HepG2 (cell line): ENCODE data around the gene SLC5A6. TPM values are rescaled to one million over a fixed set of nuclear protein-coding genes. Genes with fewer than 3 reads are reported as not detected.

Experiments
- BRD4 ChIP-seq: sonication (generic); formaldehyde crosslinking; IDR thresholded peaks from 2 replicates; pipeline ENCODE4 v1.4.0; 2020; ENCODE audit warnings: missing genetic modification reagents
- GABPA ChIP-seq, 2 experiments: IDR thresholded peaks; 2 replicates each; pipeline ENCODE4 v1.6.1; 2011 to 2016; ENCODE audit warnings: low read depth in 2 of 2, low read length in 1 of 2, missing biosample characterization in 1 of 2, missing genetic modification characterization in 1 of 2
- HES4 ChIP-seq: sonication (generic); formaldehyde crosslinking; IDR thresholded peaks from 2 replicates; pipeline ENCODE4 v1.9.0; 2021; ENCODE audit warnings: mild to moderate bottlenecking, missing genetic modification reagents, borderline replicate concordance
- IRX3 ChIP-seq: sonication (generic); formaldehyde crosslinking; IDR thresholded peaks from 2 replicates; pipeline ENCODE4 v1.8.1; 2023; ENCODE audit warnings: mild to moderate bottlenecking, low read depth, missing genetic modification reagents, borderline replicate concordance
- MAFK ChIP-seq, 2 experiments: IDR thresholded peaks in 1 of 2; conservative IDR thresholded peaks in 1 of 2; 2 replicates each; pipeline ENCODE4 v1.6.1; 2011; ENCODE audit warnings: improper control_type of control experiment in 2 of 2, low read length in 2 of 2
- RBAK ChIP-seq: sonication (generic); formaldehyde crosslinking; IDR thresholded peaks from 2 replicates; pipeline ENCODE4 v1.5.1; 2020; ENCODE audit warnings: mild to moderate bottlenecking, missing genetic modification reagents
- RORA ChIP-seq: sonication (generic); formaldehyde crosslinking; IDR thresholded peaks from 2 replicates; pipeline ENCODE4 v1.5.0; 2020; ENCODE audit warnings: mild to moderate bottlenecking, missing genetic modification reagents, moderate library complexity
- ZBTB38 ChIP-seq: sonication (generic); formaldehyde crosslinking; IDR thresholded peaks from 2 replicates; pipeline ENCODE4 v1.5.1; 2020; ENCODE audit warnings: mild to moderate bottlenecking, missing genetic modification reagents
- ZNF296 ChIP-seq: sonication (generic); formaldehyde crosslinking; conservative IDR thresholded peaks from 2 replicates; pipeline ENCODE4 v1.5.0; 2020; ENCODE audit warnings: mild to moderate bottlenecking, missing genetic modification reagents
- ZNF367 ChIP-seq: sonication (generic); formaldehyde crosslinking; IDR thresholded peaks from 2 replicates; pipeline ENCODE4 v1.4.0; 2020; ENCODE audit warnings: missing genetic modification reagents, borderline replicate concordance
- ZNF547 ChIP-seq: sonication (generic); formaldehyde crosslinking; IDR thresholded peaks from 2 replicates; pipeline ENCODE4 v1.5.1; 2020; ENCODE audit warnings: mild to moderate bottlenecking, missing genetic modification reagents
- ZNF567 ChIP-seq: sonication (generic); formaldehyde crosslinking; IDR thresholded peaks from 2 replicates; pipeline ENCODE4 v1.8.1; 2023; ENCODE audit warnings: mild to moderate bottlenecking, missing genetic modification reagents, borderline replicate concordance
- ZNF7 ChIP-seq: IDR thresholded peaks from 2 replicates; pipeline ENCODE4 v1.6.1; 2016; ENCODE audit warnings: missing biosample characterization, missing genetic modification reagents
- ZNF724P ChIP-seq: sonication (generic); formaldehyde crosslinking; IDR thresholded peaks from 2 replicates; pipeline ENCODE4 v1.8.0; 2022; ENCODE audit warnings: missing genetic modification reagents, borderline replicate concordance
- ZNF83 ChIP-seq: sonication (generic); formaldehyde crosslinking; IDR thresholded peaks from 2 replicates; pipeline ENCODE4 v1.4.0; 2020; ENCODE audit warnings: missing genetic modification reagents, mild to moderate bottlenecking, borderline replicate concordance
- polyA plus RNA-seq, 8 experiments: library from polyadenylated mRNA; depleted of rRNA in 3 of 8; stranded (reverse) in 7 of 8; unstranded in 1 of 8; fragments of >200 nt; fragmentation: Illumina TruSeq in 4 of 8; extraction: Trizol in 4 of 8; gene quantifications; 2 replicates each; pipeline versions ENCODE4 v1.2.1 to v1.2.3, GENCODE V29; 2011 to 2016; ENCODE audit warnings: low read depth in 4 of 8, missing spikeins in 1 of 8, mixed read lengths in 1 of 8; ENCODE audit not compliant: insufficient read depth in 1 of 8
- total RNA-seq, 5 experiments: library from RNA; depleted of rRNA; stranded (reverse); fragments of >200 nt; fragmentation: Illumina TruSeq; extraction: Trizol; gene quantifications; 2 replicates each; pipeline ENCODE4 v1.2.3, GENCODE V29; 2016; ENCODE audit warnings: low read depth in 1 of 5
- TF ChIP-seq, protein P1 (sequence below), 2 experiments: sonication (generic) in 1 of 2; formaldehyde crosslinking in 1 of 2; IDR thresholded peaks; 2 replicates each; pipeline versions ENCODE4 v1.4.0 to v1.6.1; 2018 to 2020; ENCODE audit warnings: missing genetic modification reagents in 2 of 2, borderline replicate concordance in 1 of 2, low read depth in 1 of 2, mild to moderate bottlenecking in 1 of 2, missing biosample characterization in 1 of 2
- TF ChIP-seq, protein P2 (sequence below): sonication (generic); formaldehyde crosslinking; IDR thresholded peaks from 2 replicates; pipeline ENCODE4 v1.5.0; 2020; ENCODE audit warnings: missing genetic modification reagents

Gene SLC5A6
- total and polyA plus RNA-seq, 2 of the 13 experiments (the other 11 are each of a cell fraction or from before 2014, with no cell fraction given), result 135 to 417 TPM

DNA sequence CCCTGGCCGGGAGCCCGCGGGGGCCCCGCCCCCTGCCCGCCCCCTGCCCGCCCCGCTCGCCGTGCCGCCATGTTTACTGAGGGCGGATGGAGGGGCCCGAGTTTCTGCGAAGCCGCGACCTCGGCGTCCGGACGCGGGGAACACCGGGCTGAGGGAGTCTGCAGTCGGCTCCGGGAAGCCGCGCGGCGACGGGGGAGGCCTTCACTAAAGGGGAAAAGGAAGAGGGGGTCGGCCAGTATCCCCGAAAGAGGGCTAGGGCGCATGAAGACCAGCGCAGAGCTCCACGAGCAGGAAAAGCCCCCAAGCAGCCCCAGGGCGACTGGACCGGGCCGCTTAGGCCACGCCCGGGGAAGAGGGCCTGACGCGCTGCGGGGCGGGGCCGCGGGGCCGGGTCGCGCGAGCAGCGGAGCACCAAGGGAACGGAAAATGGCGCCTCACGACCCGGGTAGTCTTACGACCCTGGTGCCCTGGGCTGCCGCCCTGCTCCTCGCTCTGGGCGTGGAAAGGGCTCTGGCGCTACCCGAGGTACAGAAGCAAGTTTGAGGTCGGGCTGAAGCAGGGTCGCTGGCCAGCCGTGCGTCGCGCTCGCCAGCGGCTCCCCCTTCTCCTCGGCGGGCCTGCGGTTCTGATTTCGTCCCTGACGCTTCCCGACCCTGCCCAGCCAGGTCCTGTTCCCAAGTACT is at the start of gene SLC5A6, which contains the start of gene ATRAID (continued):
- TF ChIP-seq, protein P1, sequence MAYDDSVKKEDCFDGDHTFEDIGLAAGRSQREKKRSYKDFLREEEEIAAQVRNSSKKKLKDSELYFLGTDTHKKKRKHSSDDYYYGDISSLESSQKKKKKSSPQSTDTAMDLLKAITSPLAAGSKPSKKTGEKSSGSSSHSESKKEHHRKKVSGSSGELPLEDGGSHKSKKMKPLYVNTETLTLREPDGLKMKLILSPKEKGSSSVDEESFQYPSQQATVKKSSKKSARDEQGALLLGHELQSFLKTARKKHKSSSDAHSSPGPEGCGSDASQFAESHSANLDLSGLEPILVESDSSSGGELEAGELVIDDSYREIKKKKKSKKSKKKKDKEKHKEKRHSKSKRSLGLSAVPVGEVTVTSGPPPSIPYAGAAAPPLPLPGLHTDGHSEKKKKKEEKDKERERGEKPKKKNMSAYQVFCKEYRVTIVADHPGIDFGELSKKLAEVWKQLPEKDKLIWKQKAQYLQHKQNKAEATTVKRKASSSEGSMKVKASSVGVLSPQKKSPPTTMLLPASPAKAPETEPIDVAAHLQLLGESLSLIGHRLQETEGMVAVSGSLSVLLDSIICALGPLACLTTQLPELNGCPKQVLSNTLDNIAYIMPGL (CRISPR knock-in tag; IDR thresholded peaks at IDR 0.05; ENCODE audit: borderline replicate concordance in 1 of 2, low read depth in 1 of 2), result peak; percentile 91 to 95
- TF ChIP-seq ZNF367 (CRISPR knock-in tag) (0 out of 2 replicates have a peak, but pooled peaks have one; percentile 19), ZNF296 (CRISPR knock-in tag) (no peak; the same call in 1 of the 2 replicates), ZNF83 (CRISPR knock-in tag) (no peak; the same call in none of the 2 replicates), ZNF567 (CRISPR knock-in tag) (peak; percentile 48; the same call in 1 of the 2 replicates), HES4 (peak; percentile 96), RORA (CRISPR knock-in tag) (no peak), IRX3 (CRISPR knock-in tag) (peak; percentile 43; the same call in 1 of the 2 replicates), ZNF724P (peak; percentile 51; the same call in 1 of the 2 replicates), ZBTB38 (CRISPR knock-in tag) (peak; percentile 60; the same call in 1 of the 2 replicates), ZNF547 (no peak; the same call in 1 of the 2 replicates), RBAK (CRISPR knock-in tag) (no peak), BRD4 (CRISPR knock-in tag) (peak; percentile 99), GABPA (IDR thresholded peaks at IDR 0.05; ENCODE audit: low read depth, low read length) (peak; percentile 60), GABPA (CRISPR knock-in tag; IDR thresholded peaks at IDR 0.05; ENCODE audit: low read depth) (peak; percentile 86), ZNF7 (CRISPR knock-in tag) (no peak), MAFK (conservative IDR thresholded peaks at IDR 0.05 in 1 of 2, IDR thresholded peaks at IDR 0.05 in 1 of 2; ENCODE audit: low read length in 2 of 2) (no peak)
- TF ChIP-seq, protein P2, sequence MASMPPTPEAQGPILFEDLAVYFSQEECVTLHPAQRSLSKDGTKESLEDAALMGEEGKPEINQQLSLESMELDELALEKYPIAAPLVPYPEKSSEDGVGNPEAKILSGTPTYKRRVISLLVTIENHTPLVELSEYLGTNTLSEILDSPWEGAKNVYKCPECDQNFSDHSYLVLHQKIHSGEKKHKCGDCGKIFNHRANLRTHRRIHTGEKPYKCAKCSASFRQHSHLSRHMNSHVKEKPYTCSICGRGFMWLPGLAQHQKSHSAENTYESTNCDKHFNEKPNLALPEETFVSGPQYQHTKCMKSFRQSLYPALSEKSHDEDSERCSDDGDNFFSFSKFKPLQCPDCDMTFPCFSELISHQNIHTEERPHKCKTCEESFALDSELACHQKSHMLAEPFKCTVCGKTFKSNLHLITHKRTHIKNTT (CRISPR knock-in tag), result 0 out of 2 replicates have a peak, but pooled peaks have one; percentile 80
